ENCODE results near the gene F2R. TPM values are rescaled to one million over a fixed set of nuclear protein-coding genes. Genes with fewer than 3 reads are reported as not detected.
"Not testable (repeated sequence)": the region's sequence is repeated elsewhere in the genome, so short reads cannot be mapped to it uniquely, and the experiment has no call there.

The F2R gene
- total RNA-seq, 1 donor from 2014 or later = 15.1 TPM

- DNase-seq (ENCODE audit: low spot score) = no peak
These were observed 3.0 kb downstream of the F2R start for GRCh38 chr5:76718880-76719279.

- no peak for DNase-seq (ENCODE audit: low spot score)
These were observed 5.2 kb downstream of the F2R start for GRCh38 chr5:76720988-76721569.

- no peak for DNase-seq (ENCODE audit: low spot score)
These were observed 7.3 kb downstream of the F2R start for GRCh38 chr5:76723266-76723665.

GRCh38 chr5:76723906-76724305 lies 8.0 kb downstream of the F2R start:
- DNase-seq (ENCODE audit: low spot score) = no peak

- DNase-seq (ENCODE audit: low spot score) = no peak
These were observed 8.9 kb downstream of the F2R start for GRCh38 chr5:76724871-76725270.

- DNase-seq (ENCODE audit: low spot score) = no peak
These were observed 13.0 kb downstream of the F2R start for GRCh38 chr5:76728965-76729364.

GRCh38 chr5:76729373-76730290 lies 13.7 kb downstream of the F2R start:
- no peak for DNase-seq (ENCODE audit: low spot score)

- DNase-seq (ENCODE audit: low spot score) = no peak
These were observed 16.6 kb downstream of the F2R start for GRCh38 chr5:76732405-76733048.

GRCh38 chr5:76733049-76733417 lies 17.1 kb downstream of the F2R start:
- peak; percentile 28 for DNase-seq (ENCODE audit: low spot score)

- DNase-seq (ENCODE audit: low spot score) = no peak
These were observed 20.0 kb downstream of the F2R start for GRCh38 chr5:76735762-76736545.

- no peak for DNase-seq (ENCODE audit: low spot score)
These were observed 21.0 kb downstream of the F2R start for GRCh38 chr5:76736679-76737556.

- no peak for DNase-seq (ENCODE audit: low spot score)
These were observed 21.9 kb downstream of the F2R start for GRCh38 chr5:76737846-76738245.

- DNase-seq (ENCODE audit: low spot score) = not testable (repeated sequence)
These were observed 25.6 kb downstream of the F2R start for GRCh38 chr5:76741506-76741905.

- no peak for DNase-seq (ENCODE audit: low spot score)
These were observed 26.7 kb downstream of the F2R start for GRCh38 chr5:76742583-76742982.

GRCh38 chr5:76744632-76745031 lies 28.7 kb downstream of the F2R start:
- no peak for DNase-seq (ENCODE audit: low spot score)

- no peak for DNase-seq (ENCODE audit: low spot score)
These were observed 29.7 kb downstream of the F2R start for GRCh38 chr5:76745670-76746069.

- no peak for DNase-seq (ENCODE audit: low spot score)
These were observed 30.8 kb downstream of the F2R start for GRCh38 chr5:76746677-76747076.

GRCh38 chr5:76747706-76748105 lies 31.8 kb downstream of the F2R start:
- DNase-seq (ENCODE audit: low spot score) = no peak

GRCh38 chr5:76751291-76751690 lies 35.4 kb downstream of the F2R start:
- no peak for DNase-seq (ENCODE audit: low spot score)

- DNase-seq (ENCODE audit: low spot score) = no peak
These were observed 38.7 kb downstream of the F2R start for GRCh38 chr5:76754668-76755078.

All from mucosa of gallbladder (tissue), 1 donor.